GM18511 (cell line): Measurements from ENCODE around the gene PLOD2.

Source experiments
- ATAC-seq: cut with Tn5 transposase; IDR thresholded peaks from one replicate; pipeline ENCODE4 v1.9.1; 2021; ENCODE audit warnings: mild to moderate bottlenecking, moderate library complexity; ENCODE audit not compliant: unreplicated experiment

Gene PLOD2

DNA sequence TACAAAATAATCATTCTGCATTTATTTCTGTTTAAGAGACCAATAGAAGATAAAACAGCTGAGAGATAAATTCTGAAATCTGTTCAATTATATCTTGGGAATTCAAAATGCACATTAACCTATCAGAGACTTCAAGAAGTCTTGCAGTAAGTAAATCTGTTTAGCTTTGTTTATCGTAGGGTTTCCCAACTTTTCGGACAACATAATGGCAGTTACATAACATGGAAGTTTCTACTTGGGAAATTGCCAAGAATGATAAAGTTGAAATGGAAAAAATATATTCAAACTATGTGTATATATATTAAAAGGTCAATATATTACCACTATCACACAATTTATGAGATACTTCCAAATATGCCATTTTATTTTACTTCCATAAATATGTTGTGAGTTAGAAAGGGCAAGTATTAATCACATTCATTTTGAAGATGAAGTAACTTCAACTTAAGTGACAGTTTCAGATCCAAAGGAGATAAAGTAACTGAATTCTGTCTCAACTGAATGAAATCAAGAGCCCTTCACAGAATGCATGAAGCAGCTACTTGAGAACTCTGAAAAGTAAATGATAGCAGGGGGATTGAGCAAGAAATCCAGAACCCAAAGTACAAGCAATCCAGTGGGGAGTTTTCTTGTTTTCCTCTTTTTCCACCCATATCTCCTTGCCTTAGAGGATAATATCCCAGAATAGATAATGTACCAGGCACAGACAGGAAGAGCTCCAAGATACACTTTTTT lies 108.8 kb downstream of the PLOD2 start:
- no peak for ATAC-seq

- ATAC-seq = no peak
Observed at GRCh38 chr3:146050691-146051090, 110.3 kb downstream of the PLOD2 start.

DNA sequence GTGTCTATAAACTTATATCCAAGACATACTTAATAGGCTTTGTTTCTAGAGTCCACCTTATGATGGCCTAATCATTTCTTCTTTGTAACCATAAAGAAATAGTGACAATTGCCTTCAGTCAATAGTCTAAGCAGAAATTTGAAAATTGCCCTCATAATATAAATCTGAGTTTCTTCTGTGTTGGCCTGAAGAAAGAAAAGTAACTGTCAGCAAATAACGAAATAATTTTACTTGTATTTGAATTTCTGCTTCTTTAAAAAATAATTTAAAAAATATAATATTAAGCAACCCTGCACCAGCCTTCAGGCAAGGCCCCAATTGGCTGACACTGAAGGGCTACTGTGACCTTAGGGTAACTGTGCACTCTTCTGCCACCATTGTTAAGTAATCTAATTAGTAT lies 113.5 kb downstream of the PLOD2 start:
- no peak for ATAC-seq

DNA sequence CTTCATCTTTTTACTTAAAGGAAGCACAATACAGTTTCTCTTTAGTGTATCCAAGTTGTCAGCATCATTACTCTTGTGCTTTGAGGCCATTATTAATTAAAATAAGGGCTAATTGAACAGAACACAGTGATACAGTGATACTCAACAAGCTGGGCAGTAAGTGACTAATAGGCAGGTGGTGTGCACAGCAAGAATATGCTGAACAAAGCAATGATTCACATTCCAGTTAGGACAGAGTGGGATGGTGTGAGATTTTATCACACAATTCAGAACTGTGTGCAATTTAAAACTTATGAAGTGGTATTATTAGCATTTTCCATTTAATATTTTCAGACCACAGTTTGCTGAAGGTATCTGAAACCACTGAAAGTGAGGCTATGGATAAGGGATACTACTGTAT lies 116.9 kb downstream of the PLOD2 start:
- ATAC-seq = no peak

- no peak for ATAC-seq
Observed at GRCh38 chr3:146040630-146041029, 120.4 kb downstream of the PLOD2 start.

- no peak for ATAC-seq
Observed at GRCh38 chr3:146037697-146038096, 123.3 kb downstream of the PLOD2 start.

DNA sequence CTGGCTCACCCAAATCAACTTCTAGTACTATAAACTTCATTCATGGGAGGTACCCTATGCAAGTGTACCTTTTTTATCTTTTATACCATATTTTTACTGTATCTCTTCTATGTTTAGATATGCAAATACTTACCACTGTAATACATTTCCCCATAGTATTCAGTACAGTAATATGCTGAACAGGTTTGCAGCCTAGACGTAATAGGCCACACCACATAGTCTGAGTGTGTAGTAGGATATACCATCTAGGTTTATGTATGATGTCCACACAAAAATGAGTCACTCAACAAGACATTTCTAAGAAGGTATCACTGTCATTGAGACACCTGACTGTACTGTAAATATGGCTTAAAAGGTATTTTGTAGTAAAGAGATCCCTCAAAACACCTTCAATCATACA lies 124.7 kb downstream of the PLOD2 start:
- no peak for ATAC-seq

DNA sequence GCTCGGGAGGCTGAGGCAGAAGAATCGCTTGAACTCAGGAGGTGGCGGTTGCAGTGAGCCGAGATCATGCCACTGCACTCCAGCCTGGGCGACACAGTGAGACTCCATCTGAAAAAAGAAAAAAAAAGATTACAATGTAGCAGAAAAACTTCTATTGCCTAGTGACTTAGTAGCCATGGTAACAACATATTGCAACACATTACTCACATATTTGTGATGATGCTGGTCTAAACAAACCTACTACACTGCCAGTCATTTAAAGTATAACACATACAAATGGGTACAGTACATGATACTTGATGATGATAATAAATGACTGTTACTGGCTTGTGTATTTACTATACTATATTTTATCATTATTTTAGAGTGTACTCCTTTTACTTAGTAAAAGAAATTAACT lies 125.6 kb downstream of the PLOD2 start:
- ATAC-seq = no peak

DNA sequence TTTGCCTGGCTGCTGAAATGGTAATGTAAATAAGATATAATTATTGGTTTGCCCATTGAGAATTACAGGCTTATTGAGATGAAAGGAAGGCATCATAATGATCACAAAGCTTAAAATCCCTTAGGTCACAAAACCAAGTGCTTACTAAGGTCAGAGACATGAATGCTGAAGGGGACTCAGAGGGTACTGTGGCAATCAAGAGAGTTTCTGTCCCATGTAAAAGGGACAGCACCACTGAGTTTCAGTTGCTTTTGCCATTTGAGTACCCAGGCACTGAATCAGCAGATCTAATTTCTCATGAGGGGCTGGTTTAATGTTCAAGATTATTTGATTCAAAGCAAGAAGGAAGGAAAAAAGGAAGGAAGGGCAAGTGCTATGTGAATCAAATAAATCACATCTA lies 127.0 kb downstream of the PLOD2 start:
- ATAC-seq = no peak

GRCh38 chr3:146026547-146026946 lies 134.4 kb downstream of the PLOD2 start:
- ATAC-seq = no peak

- ATAC-seq = no peak
Observed at GRCh38 chr3:146024260-146024659, 136.7 kb downstream of the PLOD2 start.

DNA sequence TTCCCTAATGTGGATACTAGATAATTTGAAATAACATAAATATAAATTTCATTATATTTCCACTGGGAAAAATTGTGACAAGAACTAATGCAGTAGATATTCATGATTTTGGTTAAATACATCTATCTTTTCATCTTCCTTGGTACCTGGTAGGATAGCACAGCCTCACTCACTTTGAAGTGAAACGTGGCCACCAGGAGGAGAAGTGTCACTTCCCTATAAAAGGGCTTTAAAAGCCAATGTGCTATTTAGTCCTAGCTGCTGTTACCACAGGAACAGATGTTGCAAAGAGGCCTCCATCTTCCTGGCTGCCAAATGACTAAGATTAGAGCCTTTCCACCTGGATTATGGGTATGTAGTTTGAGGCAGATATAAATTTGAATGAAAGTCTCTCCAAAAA lies 140.0 kb downstream of the PLOD2 start:
- no peak for ATAC-seq

DNA sequence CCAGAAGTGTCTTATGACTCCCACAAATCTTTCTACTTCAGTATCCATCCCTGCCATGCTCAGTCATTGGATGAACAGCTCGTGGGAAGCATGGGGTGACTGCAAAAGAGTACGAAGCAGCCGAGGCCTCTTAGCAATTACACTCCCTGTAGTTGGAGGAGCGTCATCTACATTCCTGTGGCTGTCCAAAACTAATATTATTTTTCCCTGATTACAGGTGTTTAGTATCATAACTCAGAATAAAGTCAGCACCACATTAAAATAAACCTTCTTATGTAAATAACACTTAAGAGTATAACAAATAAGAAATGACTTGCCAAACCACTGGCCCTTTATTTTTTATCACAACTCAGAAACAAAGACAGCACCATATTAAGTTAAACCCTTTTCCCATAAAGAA lies 141.5 kb downstream of the PLOD2 start:
- ATAC-seq = no peak
